GM23338 (cell line): Measurements from ENCODE around the gene WDR62. TPM values are rescaled to one million over a fixed set of nuclear protein-coding genes. Genes with fewer than 3 reads are reported as not detected.

Source experiments
- ATAC-seq: fragments of 200-7000 bp; cut with Tn5 transposase; 3 replicates; pipeline ENCODE4 v1.9.1; 2020
- DNase-seq: peaks from one replicate; pipeline ENCODE4 v3.0.0-alpha.2; 2015; ENCODE audit warnings: low spot score
- H2AFZ ChIP-seq: fragments of 200-600 bp; sonication (generic); 2 replicates; pipeline ENCODE4 v1.8.0; 2016; ENCODE audit warnings: antibody characterized with exemption, mild to moderate bottlenecking, moderate library complexity
- H3F3A ChIP-seq: fragments of 200-600 bp; sonication (generic); replicated peaks from 2 replicates; pipeline ENCODE4 v1.8.0; 2017; ENCODE audit warnings: antibody characterized with exemption, mixed run types, low read depth
- H3K27ac ChIP-seq: fragments of 200-600 bp; sonication (generic); 2 replicates; pipeline ENCODE4 v1.6.1; 2016; ENCODE audit warnings: low read depth
- H3K27me3 ChIP-seq: fragments of 200-600 bp; sonication (generic); 2 replicates; pipeline ENCODE4 v1.8.0; 2016; ENCODE audit warnings: mild to moderate bottlenecking, mixed run types, moderate library complexity; ENCODE audit not compliant: insufficient read depth
- H3K36me3 ChIP-seq: fragments of 200-600 bp; sonication (generic); 2 replicates; pipeline ENCODE4 v1.8.0; 2016; ENCODE audit warnings: mild to moderate bottlenecking; ENCODE audit not compliant: insufficient read depth
- H3K4me1 ChIP-seq: fragments of 200-600 bp; sonication (generic); 2 replicates; pipeline ENCODE4 v1.8.0; 2016; ENCODE audit warnings: mild to moderate bottlenecking, moderate library complexity; ENCODE audit not compliant: insufficient read depth
- H3K4me2 ChIP-seq: fragments of 200-600 bp; sonication (generic); 2 replicates; pipeline ENCODE4 v1.7.1; 2017; ENCODE audit warnings: mixed run types
- H3K4me3 ChIP-seq: fragments of 200-600 bp; sonication (generic); 2 replicates; pipeline ENCODE4 v1.6.1; 2016; ENCODE audit warnings: mixed run types
- H3K79me2 ChIP-seq: fragments of 200-600 bp; sonication (generic); replicated peaks from 2 replicates; pipeline ENCODE4 v1.8.0; 2017; ENCODE audit warnings: mild to moderate bottlenecking; ENCODE audit not compliant: insufficient read depth
- H3K9me2 ChIP-seq: fragments of 200-600 bp; sonication (generic); 2 replicates; pipeline ENCODE4 v1.8.0; 2017; ENCODE audit not compliant: insufficient read depth
- H4K20me1 ChIP-seq: fragments of 200-600 bp; sonication (generic); replicated peaks from 2 replicates; pipeline ENCODE4 v1.8.0; 2017; ENCODE audit warnings: mild to moderate bottlenecking; ENCODE audit not compliant: insufficient read depth
- H3K27ac Mint-ChIP-seq: 2 replicates; pipeline ENCODE4 v1.8.0; 2020; ENCODE audit warnings: inconsistent platforms, mild to moderate bottlenecking, moderate library complexity, mixed read lengths
- H3K27me3 Mint-ChIP-seq: 3 replicates; pipeline ENCODE4 v1.8.0; 2022; ENCODE audit warnings: low read depth, mild to moderate bottlenecking, moderate library complexity, mixed read lengths, inconsistent platforms; ENCODE audit not compliant: insufficient read depth, poor library complexity
- H3K36me3 Mint-ChIP-seq: 3 replicates; pipeline ENCODE4 v1.8.0; 2021; ENCODE audit warnings: low read depth, mild to moderate bottlenecking, inconsistent platforms, moderate library complexity, mixed read lengths
- H3K4me1 Mint-ChIP-seq: 3 replicates; pipeline ENCODE4 v1.8.0; 2020; ENCODE audit warnings: mild to moderate bottlenecking, inconsistent platforms, mixed read lengths
- H3K4me3 Mint-ChIP-seq: 3 replicates; pipeline ENCODE4 v1.8.0; 2021; ENCODE audit warnings: moderate library complexity, mild to moderate bottlenecking, inconsistent platforms, mixed read lengths
- H3K9me3 Mint-ChIP-seq: 3 replicates; pipeline ENCODE4 v1.8.0; 2020; ENCODE audit warnings: moderate library complexity, mild to moderate bottlenecking, inconsistent platforms, mixed read lengths
- CREB1 ChIP-seq: fragments of 250-450 bp; sonication (Bioruptor Pico); IDR thresholded peaks from 2 replicates; pipeline ENCODE4 v1.5.0; 2020; ENCODE audit warnings: low read depth, mild to moderate bottlenecking, moderate library complexity
- JUNB ChIP-seq: IDR thresholded peaks from one replicate; pipeline ENCODE4 v1.6.1; 2016; ENCODE audit warnings: antibody characterized with exemption; ENCODE audit not compliant: unreplicated experiment
- NANOG ChIP-seq: IDR thresholded peaks from 2 replicates; pipeline ENCODE4 v1.6.1; 2016; ENCODE audit warnings: antibody characterized with exemption, borderline replicate concordance
- POLR2AphosphoS5 ChIP-seq: IDR thresholded peaks from 2 replicates; pipeline ENCODE4 v1.6.1; 2016; ENCODE audit warnings: antibody characterized with exemption, low read depth
- ZNF462 ChIP-seq: fragments of 250-450 bp; sonication (Bioruptor Pico); IDR thresholded peaks from 2 replicates; pipeline ENCODE4 v1.5.0; 2020; ENCODE audit warnings: mild to moderate bottlenecking, moderate library complexity
- polyA plus RNA-seq: library from polyadenylated mRNA; unstranded; fragments of >200 nt; fragmentation: Nextera tagmentation; extraction: Ambion mirVana; gene quantifications from 2 replicates; pipeline ENCODE4 v1.2.1, GENCODE V29; 2016
- total RNA-seq: library from RNA; depleted of rRNA; stranded (reverse); fragments of >200 nt; shearing (Covaris generic); gene quantifications from 2 replicates; pipeline ENCODE4 v1.2.3, GENCODE V29; 2014
- TF ChIP-seq, protein P1 (sequence below): IDR thresholded peaks from one replicate; pipeline ENCODE4 v1.6.1; 2018; ENCODE audit warnings: antibody characterized with exemption; ENCODE audit not compliant: unreplicated experiment
- TF ChIP-seq, protein P2 (sequence below): IDR thresholded peaks from 2 replicates; pipeline ENCODE4 v1.6.1; 2016; ENCODE audit warnings: antibody characterized with exemption

WDR62 gene
- total and polyA plus RNA-seq, 2 experiments from 2014 or later, result 14.1 to 45.4 TPM

GRCh38 chr19:36019061-36019670 lies 35.5 kb upstream of the WDR62 start:
- H3K9me2 ChIP-seq, result no peaks in the 10 kb centered on the region
- H3K4me2 ChIP-seq, result no peak overlapping the region
- H3K4me1 ChIP-seq, result peaks cover 6% of the 10 kb centered on the region; the same call in 1 of the 2 replicates
- DNase-seq (no peak), ATAC-seq (no peak)
- peaks cover 4% of the 10 kb centered on the region for H3K27me3 Mint-ChIP-seq
- TF ChIP-seq POLR2AphosphoS5 (no peak), JUNB (no peak), NANOG (no peak), CREB1 (CRISPR knock-in tag) (no peak)
- TF ChIP-seq, protein P1, sequence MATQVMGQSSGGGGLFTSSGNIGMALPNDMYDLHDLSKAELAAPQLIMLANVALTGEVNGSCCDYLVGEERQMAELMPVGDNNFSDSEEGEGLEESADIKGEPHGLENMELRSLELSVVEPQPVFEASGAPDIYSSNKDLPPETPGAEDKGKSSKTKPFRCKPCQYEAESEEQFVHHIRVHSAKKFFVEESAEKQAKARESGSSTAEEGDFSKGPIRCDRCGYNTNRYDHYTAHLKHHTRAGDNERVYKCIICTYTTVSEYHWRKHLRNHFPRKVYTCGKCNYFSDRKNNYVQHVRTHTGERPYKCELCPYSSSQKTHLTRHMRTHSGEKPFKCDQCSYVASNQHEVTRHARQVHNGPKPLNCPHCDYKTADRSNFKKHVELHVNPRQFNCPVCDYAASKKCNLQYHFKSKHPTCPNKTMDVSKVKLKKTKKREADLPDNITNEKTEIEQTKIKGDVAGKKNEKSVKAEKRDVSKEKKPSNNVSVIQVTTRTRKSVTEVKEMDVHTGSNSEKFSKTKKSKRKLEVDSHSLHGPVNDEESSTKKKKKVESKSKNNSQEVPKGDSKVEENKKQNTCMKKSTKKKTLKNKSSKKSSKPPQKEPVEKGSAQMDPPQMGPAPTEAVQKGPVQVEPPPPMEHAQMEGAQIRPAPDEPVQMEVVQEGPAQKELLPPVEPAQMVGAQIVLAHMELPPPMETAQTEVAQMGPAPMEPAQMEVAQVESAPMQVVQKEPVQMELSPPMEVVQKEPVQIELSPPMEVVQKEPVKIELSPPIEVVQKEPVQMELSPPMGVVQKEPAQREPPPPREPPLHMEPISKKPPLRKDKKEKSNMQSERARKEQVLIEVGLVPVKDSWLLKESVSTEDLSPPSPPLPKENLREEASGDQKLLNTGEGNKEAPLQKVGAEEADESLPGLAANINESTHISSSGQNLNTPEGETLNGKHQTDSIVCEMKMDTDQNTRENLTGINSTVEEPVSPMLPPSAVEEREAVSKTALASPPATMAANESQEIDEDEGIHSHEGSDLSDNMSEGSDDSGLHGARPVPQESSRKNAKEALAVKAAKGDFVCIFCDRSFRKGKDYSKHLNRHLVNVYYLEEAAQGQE, result no peak
- peaks cover 15% of the 10 kb centered on the region for H3K4me1 Mint-ChIP-seq
- no peaks in the 10 kb centered on the region for H3K27me3 ChIP-seq
- H3K27ac ChIP-seq, result no peak overlapping the region
- H3K4me3 ChIP-seq, result no peak overlapping the region
- H3K36me3 Mint-ChIP-seq, result peaks cover 26% of the 10 kb centered on the region
- no peak overlapping the region for H3K27ac Mint-ChIP-seq
- H2AFZ ChIP-seq, result no peak overlapping the region
- no peaks in the 10 kb centered on the region for H3F3A ChIP-seq
- peaks cover 6% of the 10 kb centered on the region; the same call in 1 of the 2 replicates for H4K20me1 ChIP-seq
- H3K79me2 ChIP-seq, result 0 out of 2 replicates have a peak, but pooled peaks cover 5% of the 10 kb centered on the region
- H3K4me3 Mint-ChIP-seq, result no peak overlapping the region
- no peaks in the 10 kb centered on the region; the same call in 1 of the 2 replicates for H3K36me3 ChIP-seq
- H3K9me3 Mint-ChIP-seq, result no peaks in the 10 kb centered on the region

- no peak overlapping the region for H3K4me2 ChIP-seq
- peaks cover 22% of the 10 kb centered on the region for H3K36me3 Mint-ChIP-seq
- H3K4me3 ChIP-seq, result no peak overlapping the region
- DNase-seq (no peak), ATAC-seq (no peak)
- no peak overlapping the region for H3K27ac Mint-ChIP-seq
- no peaks in the 10 kb centered on the region for H3K27me3 ChIP-seq
- peaks cover 6% of the 10 kb centered on the region; the same call in 1 of the 2 replicates for H4K20me1 ChIP-seq
- H3K27ac ChIP-seq, result no peak overlapping the region
- no peaks in the 10 kb centered on the region for H3K9me2 ChIP-seq
- no peaks in the 10 kb centered on the region for H3K79me2 ChIP-seq
- H3F3A ChIP-seq, result no peaks in the 10 kb centered on the region
- H3K27me3 Mint-ChIP-seq, result no peaks in the 10 kb centered on the region
- H3K36me3 ChIP-seq, result no peaks in the 10 kb centered on the region; the same call in 1 of the 2 replicates
- no peak overlapping the region for H3K4me3 Mint-ChIP-seq
- H3K4me1 Mint-ChIP-seq, result no peaks in the 10 kb centered on the region
- H3K4me1 ChIP-seq, result no peaks in the 10 kb centered on the region
- H2AFZ ChIP-seq, result no peak overlapping the region
- H3K9me3 Mint-ChIP-seq, result no peaks in the 10 kb centered on the region
- no peak for TF ChIP-seq ZNF462
- TF ChIP-seq, protein P2, sequence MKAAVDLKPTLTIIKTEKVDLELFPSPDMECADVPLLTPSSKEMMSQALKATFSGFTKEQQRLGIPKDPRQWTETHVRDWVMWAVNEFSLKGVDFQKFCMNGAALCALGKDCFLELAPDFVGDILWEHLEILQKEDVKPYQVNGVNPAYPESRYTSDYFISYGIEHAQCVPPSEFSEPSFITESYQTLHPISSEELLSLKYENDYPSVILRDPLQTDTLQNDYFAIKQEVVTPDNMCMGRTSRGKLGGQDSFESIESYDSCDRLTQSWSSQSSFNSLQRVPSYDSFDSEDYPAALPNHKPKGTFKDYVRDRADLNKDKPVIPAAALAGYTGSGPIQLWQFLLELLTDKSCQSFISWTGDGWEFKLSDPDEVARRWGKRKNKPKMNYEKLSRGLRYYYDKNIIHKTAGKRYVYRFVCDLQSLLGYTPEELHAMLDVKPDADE, result no peak
- TF ChIP-seq POLR2AphosphoS5, result no peak
- TF ChIP-seq CREB1 (CRISPR knock-in tag), result no peak
- TF ChIP-seq NANOG, result no peak
Measured at GRCh38 chr19:36023432-36023831, 31.3 kb upstream of the WDR62 start.
